ENCODE measurements around the gene MMP21.
A peak's percentile ranks its signal among the peaks of the same experiment; 100 is the strongest.

Gene MMP21

GRCh38 chr10:125765835-125766234 lies 9.8 kb downstream of the MMP21 start:
- DNase-seq (ENCODE audit: low spot score): no peak

- no peak for DNase-seq (ENCODE audit: low spot score)
Observed at GRCh38 chr10:125762692-125763648, 12.7 kb downstream of the MMP21 start.

GRCh38 chr10:125761961-125762360 lies 13.7 kb downstream of the MMP21 start:
- DNase-seq (ENCODE audit: low spot score): no peak

GRCh38 chr10:125757742-125758141 lies 17.9 kb downstream of the MMP21 start:
- no peak for DNase-seq (ENCODE audit: low spot score)

- no peak for DNase-seq (ENCODE audit: low spot score)
Observed at GRCh38 chr10:125756853-125757487, 18.7 kb downstream of the MMP21 start.

- DNase-seq (ENCODE audit: low spot score): no peak
Observed at GRCh38 chr10:125756196-125756595, 19.4 kb downstream of the MMP21 start.

GRCh38 chr10:125747417-125747816 lies 28.2 kb downstream of the MMP21 start:
- no peak for DNase-seq (ENCODE audit: low spot score)

- DNase-seq (ENCODE audit: low spot score): no peak
Observed at GRCh38 chr10:125744909-125745308, 30.7 kb downstream of the MMP21 start.

GRCh38 chr10:125742465-125742864 lies 33.2 kb downstream of the MMP21 start:
- no peak for DNase-seq (ENCODE audit: low spot score)

- DNase-seq (ENCODE audit: low spot score): no peak
Observed at GRCh38 chr10:125739994-125740679, 35.5 kb downstream of the MMP21 start.

GRCh38 chr10:125738206-125738605 lies 37.4 kb downstream of the MMP21 start:
- DNase-seq (ENCODE audit: low spot score): no peak

- DNase-seq (ENCODE audit: low spot score): no peak
Observed at GRCh38 chr10:125734823-125735222, 40.8 kb downstream of the MMP21 start.

GRCh38 chr10:125734148-125734547 lies 41.5 kb downstream of the MMP21 start:
- DNase-seq (ENCODE audit: low spot score): no peak

- no peak for DNase-seq (ENCODE audit: low spot score)
Observed at GRCh38 chr10:125727436-125727835, 48.2 kb downstream of the MMP21 start.

GRCh38 chr10:125726914-125727313 lies 48.7 kb downstream of the MMP21 start:
- DNase-seq (ENCODE audit: low spot score): no peak

GRCh38 chr10:125722811-125723210 lies 52.8 kb downstream of the MMP21 start:
- no peak for DNase-seq (ENCODE audit: low spot score)

- DNase-seq (ENCODE audit: low spot score): no peak
Observed at GRCh38 chr10:125721035-125721434, 54.6 kb downstream of the MMP21 start.

GRCh38 chr10:125720002-125720382 lies 55.6 kb downstream of the MMP21 start:
- peak; percentile 17 for DNase-seq (ENCODE audit: low spot score)

- DNase-seq (ENCODE audit: low spot score): peak; percentile 99
Observed at GRCh38 chr10:125719173-125720001, 56.2 kb downstream of the MMP21 start, which contains the start of gene EDRF1. Gene EDRF1, plus strand, starts transcription at chr10:125719709. Its CDS starts 99 bp downstream, at chr10:125719808.
